ENCODE data around the gene SARS1.
A peak's percentile ranks its signal among the peaks of the same experiment; 100 is the strongest.
"Not testable (repeated sequence)": the region's sequence is repeated elsewhere in the genome, so short reads cannot be mapped to it uniquely, and the experiment has no call there.

Gene SARS1

GRCh38 chr1:109213824-109214693, at the start of gene SARS1:
TSS of gene SARS1 (plus strand) at chr1:109213918. CDS start at chr1:109213993, 75 bp downstream.
- DNase-seq: peak; percentile 84

- no peak for DNase-seq
Observed at GRCh38 chr1:109164538-109164937, 49.2 kb upstream of the SARS1 start.

GRCh38 chr1:109167001-109167506, 46.7 kb upstream of the SARS1 start:
- no peak for DNase-seq

GRCh38 chr1:109170035-109170764, 43.5 kb upstream of the SARS1 start:
- DNase-seq: no peak

- DNase-seq: no peak
Observed at GRCh38 chr1:109171646-109172045, 42.1 kb upstream of the SARS1 start.

GRCh38 chr1:109176349-109176748, 37.4 kb upstream of the SARS1 start:
- not testable (repeated sequence) for DNase-seq

GRCh38 chr1:109180715-109181084, 33.0 kb upstream of the SARS1 start:
- not testable (repeated sequence) for DNase-seq

- no peak for DNase-seq
Observed at GRCh38 chr1:109181085-109181806, 32.5 kb upstream of the SARS1 start.

- DNase-seq: no peak
Observed at GRCh38 chr1:109181807-109182163, 31.9 kb upstream of the SARS1 start.

- DNase-seq: no peak
Observed at GRCh38 chr1:109183058-109183738, 30.5 kb upstream of the SARS1 start.

GRCh38 chr1:109184687-109185086, 29.0 kb upstream of the SARS1 start:
- DNase-seq: no peak

GRCh38 chr1:109185357-109185756, 28.4 kb upstream of the SARS1 start:
- DNase-seq: no peak

- DNase-seq: no peak
Observed at GRCh38 chr1:109185990-109186732, 27.6 kb upstream of the SARS1 start.

- DNase-seq: no peak
Observed at GRCh38 chr1:109186733-109187086, 27.0 kb upstream of the SARS1 start.

- DNase-seq: no peak
Observed at GRCh38 chr1:109187127-109187526, 26.6 kb upstream of the SARS1 start.

- DNase-seq: no peak
Observed at GRCh38 chr1:109188200-109188599, 25.5 kb upstream of the SARS1 start.

GRCh38 chr1:109188781-109189180, 24.9 kb upstream of the SARS1 start:
- DNase-seq: no peak

- DNase-seq: no peak
Observed at GRCh38 chr1:109190189-109190588, 23.5 kb upstream of the SARS1 start.

- DNase-seq: no peak
Observed at GRCh38 chr1:109191377-109191776, 22.3 kb upstream of the SARS1 start.

GRCh38 chr1:109191891-109192290, 21.8 kb upstream of the SARS1 start:
- no peak for DNase-seq

GRCh38 chr1:109192433-109192832, 21.3 kb upstream of the SARS1 start:
- DNase-seq: no peak
